Endothelial cell (in vitro differentiated cells): ENCODE measurements around the gene GOLGA6D. TPM values are rescaled to one million over a fixed set of nuclear protein-coding genes. Genes with fewer than 3 reads are reported as not detected.
"Not testable (repeated sequence)": the region's sequence is repeated elsewhere in the genome, so short reads cannot be mapped to it uniquely, and the experiment has no call there.

Source experiments
- DNase-seq: peaks from one replicate; pipeline ENCODE4 v3.0.0; 2021; ENCODE audit warnings: low spot score
- H3K27ac Mint-ChIP-seq: one replicate; pipeline ENCODE4 v1.8.0; 2021; ENCODE audit warnings: mixed read lengths, inconsistent platforms; ENCODE audit not compliant: unreplicated experiment
- H3K27me3 Mint-ChIP-seq: one replicate; pipeline ENCODE4 v1.8.0; 2021; ENCODE audit warnings: mild to moderate bottlenecking, moderate library complexity, mixed read lengths, inconsistent platforms; ENCODE audit not compliant: unreplicated experiment
- H3K36me3 Mint-ChIP-seq: one replicate; pipeline ENCODE4 v1.8.0; 2021; ENCODE audit warnings: mild to moderate bottlenecking, low read depth, mixed read lengths, inconsistent platforms; ENCODE audit not compliant: unreplicated experiment
- H3K4me1 Mint-ChIP-seq: one replicate; pipeline ENCODE4 v1.8.0; 2021; ENCODE audit warnings: mild to moderate bottlenecking, mixed read lengths, inconsistent platforms; ENCODE audit not compliant: unreplicated experiment
- H3K4me3 Mint-ChIP-seq: one replicate; pipeline ENCODE4 v1.8.0; 2021; ENCODE audit warnings: mild to moderate bottlenecking, mixed read lengths, inconsistent platforms; ENCODE audit not compliant: unreplicated experiment
- H3K9me3 Mint-ChIP-seq: one replicate; pipeline ENCODE4 v1.8.0; 2021; ENCODE audit warnings: mixed read lengths, inconsistent platforms; ENCODE audit not compliant: unreplicated experiment
- total RNA-seq: library from RNA; stranded (reverse); fragmentation: NEBNext Ultra II Directional; extraction: Animal tissue kit (Norgen Biotek cat#: 25700); gene quantifications from one replicate; pipeline ENCODE4 v1.2.1, GENCODE V29; 2021; ENCODE audit not compliant: unreplicated experiment
- TF ChIP-seq, protein P1 (sequence below): fragments of 200-600 bp; sonication (generic); IDR thresholded peaks from one replicate; pipeline ENCODE4 v1.5.0; 2021; ENCODE audit warnings: antibody characterized with exemption; ENCODE audit not compliant: unreplicated experiment

The GOLGA6D gene
- total RNA-seq, 1 donor from 2014 or later = 1.2 TPM

DNA sequence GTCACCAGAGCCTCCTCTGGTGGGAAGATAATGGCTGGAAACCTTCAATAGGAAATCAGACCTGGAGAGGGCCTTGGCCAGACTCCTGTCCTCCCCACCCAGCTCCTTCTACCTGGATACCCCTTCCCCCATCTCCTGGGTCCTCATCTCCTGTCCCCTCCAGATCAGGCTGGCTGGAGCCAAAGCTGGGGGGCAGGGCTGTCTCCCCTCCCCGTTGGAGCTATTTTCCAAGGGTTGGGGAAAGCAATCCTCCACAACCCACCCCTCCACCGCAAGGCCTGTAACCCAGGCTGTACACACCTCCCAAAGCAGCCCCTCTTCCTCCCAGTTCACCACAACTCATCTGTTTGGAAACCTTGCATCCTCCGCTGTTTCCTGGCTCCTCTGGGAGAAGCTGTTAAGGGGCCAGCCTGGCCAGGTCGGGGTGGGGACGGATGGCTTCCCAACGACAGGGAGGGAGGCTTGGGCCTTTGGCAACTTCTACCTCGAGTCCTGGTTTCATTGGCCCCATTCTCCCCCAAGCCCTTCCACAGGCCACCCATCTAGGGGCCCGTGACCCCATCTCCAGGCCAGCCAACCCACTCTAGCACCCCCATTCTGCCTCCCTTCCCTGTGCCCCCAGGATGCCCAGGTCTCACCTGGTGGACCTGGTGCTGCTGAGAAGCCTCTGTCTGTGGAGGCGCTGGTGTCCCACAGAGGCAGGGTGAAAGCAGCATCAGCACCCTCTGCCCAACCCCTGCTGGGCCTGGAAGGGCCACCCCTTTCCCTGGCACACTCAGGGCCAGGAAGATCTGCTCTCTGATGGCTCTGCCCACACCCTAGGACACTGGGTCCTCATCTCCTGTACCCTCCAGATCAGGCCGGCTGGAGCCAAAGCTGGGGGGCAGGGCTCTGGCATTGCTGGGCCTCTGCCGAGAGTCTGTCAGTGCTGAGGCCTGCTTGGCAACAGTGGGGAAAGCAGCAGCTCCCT, 46.6 kb upstream of the GOLGA6D start:
- Mint-ChIP-seq H3K9me3 (no peaks in the 10 kb centered on the region), H3K27me3 (peaks cover 13% of the 10 kb centered on the region), H3K4me3 (no peak overlapping the region), H3K4me1 (peaks cover 14% of the 10 kb centered on the region), H3K27ac (no peak overlapping the region), H3K36me3 (peaks cover 5% of the 10 kb centered on the region)
- TF ChIP-seq, protein P1, sequence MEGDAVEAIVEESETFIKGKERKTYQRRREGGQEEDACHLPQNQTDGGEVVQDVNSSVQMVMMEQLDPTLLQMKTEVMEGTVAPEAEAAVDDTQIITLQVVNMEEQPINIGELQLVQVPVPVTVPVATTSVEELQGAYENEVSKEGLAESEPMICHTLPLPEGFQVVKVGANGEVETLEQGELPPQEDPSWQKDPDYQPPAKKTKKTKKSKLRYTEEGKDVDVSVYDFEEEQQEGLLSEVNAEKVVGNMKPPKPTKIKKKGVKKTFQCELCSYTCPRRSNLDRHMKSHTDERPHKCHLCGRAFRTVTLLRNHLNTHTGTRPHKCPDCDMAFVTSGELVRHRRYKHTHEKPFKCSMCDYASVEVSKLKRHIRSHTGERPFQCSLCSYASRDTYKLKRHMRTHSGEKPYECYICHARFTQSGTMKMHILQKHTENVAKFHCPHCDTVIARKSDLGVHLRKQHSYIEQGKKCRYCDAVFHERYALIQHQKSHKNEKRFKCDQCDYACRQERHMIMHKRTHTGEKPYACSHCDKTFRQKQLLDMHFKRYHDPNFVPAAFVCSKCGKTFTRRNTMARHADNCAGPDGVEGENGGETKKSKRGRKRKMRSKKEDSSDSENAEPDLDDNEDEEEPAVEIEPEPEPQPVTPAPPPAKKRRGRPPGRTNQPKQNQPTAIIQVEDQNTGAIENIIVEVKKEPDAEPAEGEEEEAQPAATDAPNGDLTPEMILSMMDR = no peak
- no peak for DNase-seq

DNA sequence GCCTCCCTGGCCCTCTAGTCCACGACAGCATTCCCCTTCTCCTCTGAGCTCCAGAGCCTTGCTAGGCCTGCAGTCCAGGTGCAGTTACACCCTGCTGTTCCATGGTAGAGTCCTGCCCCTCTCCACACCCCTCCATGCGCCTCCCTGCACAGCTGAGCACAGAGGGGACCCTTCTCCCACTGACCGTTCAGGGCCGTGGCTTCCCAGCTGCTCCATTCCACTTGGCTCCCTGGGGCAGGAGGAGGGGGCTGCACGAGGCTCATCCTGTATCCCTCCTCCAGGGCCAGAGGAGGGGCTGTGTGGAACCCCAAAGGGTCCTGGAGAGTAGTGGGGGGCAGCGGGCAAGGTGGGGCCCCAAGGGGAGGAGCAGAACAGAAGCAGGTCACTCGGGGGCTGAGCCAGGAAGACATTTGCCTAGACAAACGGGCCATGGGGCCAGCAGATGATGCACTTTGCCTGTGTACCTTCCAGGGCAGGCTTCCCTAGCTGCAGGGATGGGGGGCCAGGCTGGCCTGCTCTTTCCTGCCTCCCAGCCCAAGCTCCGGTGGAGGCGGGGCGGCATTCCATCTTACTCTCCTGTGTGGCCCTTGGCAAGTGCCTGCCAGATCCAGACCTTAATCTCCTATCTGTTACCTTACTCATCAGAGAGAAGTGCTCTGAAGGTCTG, 45.2 kb upstream of the GOLGA6D start:
- H3K27me3 Mint-ChIP-seq = peaks cover 6% of the 10 kb centered on the region
- no peaks in the 10 kb centered on the region for H3K36me3 Mint-ChIP-seq
- no peak overlapping the region for H3K4me3 Mint-ChIP-seq
- H3K9me3 Mint-ChIP-seq = no peaks in the 10 kb centered on the region
- no peak for DNase-seq
- peaks cover 9% of the 10 kb centered on the region for H3K4me1 Mint-ChIP-seq
- TF ChIP-seq, protein P1 = no peak
- no peak overlapping the region for H3K27ac Mint-ChIP-seq

DNA sequence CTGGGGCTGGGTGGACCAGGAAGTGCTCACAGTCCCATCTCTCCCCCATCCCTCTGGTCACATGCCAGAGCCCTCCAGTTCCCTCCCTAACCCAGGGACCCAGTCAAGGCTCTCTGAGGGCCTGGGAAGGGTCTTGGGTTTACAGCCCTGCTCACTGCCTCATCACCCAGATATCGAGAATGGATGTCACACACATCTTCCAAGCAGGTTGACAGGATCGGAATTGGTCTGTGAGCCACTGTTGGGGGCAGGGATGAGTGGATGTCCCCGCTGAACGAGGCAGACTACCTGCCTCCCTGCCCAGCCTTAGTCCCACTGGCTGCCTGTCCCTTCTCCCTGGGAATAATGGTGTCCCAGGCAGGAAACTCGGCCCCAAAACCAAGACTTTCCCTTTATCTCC, 44.5 kb upstream of the GOLGA6D start:
- H3K9me3 Mint-ChIP-seq = no peaks in the 10 kb centered on the region
- H3K27ac Mint-ChIP-seq = no peak overlapping the region
- DNase-seq = no peak
- H3K4me3 Mint-ChIP-seq = no peak overlapping the region
- TF ChIP-seq, protein P1 = no peak
- H3K4me1 Mint-ChIP-seq = peaks cover 9% of the 10 kb centered on the region
- H3K36me3 Mint-ChIP-seq = no peaks in the 10 kb centered on the region
- H3K27me3 Mint-ChIP-seq = peaks cover 2% of the 10 kb centered on the region

DNA sequence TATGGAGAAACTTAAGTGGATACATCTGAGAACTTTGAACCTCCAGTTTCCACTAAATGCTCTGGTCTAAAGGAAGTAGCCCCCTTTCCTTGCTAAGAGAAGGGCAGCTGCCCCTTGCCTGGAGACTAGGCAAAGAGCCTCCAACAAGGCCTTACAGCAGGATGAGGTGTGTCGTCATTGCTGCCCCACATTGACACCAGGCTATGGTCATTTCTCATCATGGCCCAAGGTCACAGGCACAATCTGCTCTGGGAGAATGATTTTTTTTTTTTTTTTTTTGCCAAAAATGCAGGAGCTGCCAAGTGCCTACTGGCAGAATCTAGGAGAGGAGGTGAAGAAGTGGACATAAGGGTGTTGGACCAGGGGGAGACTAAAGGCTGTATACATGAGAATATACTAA, 36.9 kb upstream of the GOLGA6D start:
- not testable (repeated sequence) for H3K9me3 Mint-ChIP-seq, H3K27ac Mint-ChIP-seq, DNase-seq, H3K27me3 Mint-ChIP-seq, H3K36me3 Mint-ChIP-seq, H3K4me3 Mint-ChIP-seq, H3K4me1 Mint-ChIP-seq

DNA sequence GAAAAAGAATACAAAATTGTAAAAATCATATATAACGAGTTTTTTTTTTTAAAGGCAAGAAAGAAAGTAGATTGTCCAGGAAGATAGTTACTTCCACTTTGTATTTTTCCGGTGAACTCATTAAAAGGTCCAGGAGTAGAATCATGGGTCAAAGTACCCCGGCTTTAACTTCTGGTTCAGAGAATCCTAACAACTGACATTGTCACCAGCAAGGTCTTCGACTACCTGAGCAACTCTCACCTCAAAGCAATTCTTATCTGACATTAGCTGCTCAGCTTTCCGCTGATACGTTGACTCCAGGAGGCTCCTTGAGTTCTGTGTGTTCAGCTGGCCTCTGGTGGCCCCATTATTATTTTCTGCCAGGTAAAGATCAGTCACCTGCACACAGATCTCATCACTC, 33.6 kb upstream of the GOLGA6D start:
- not testable (repeated sequence) for DNase-seq, H3K27me3 Mint-ChIP-seq, H3K9me3 Mint-ChIP-seq, H3K27ac Mint-ChIP-seq, H3K4me3 Mint-ChIP-seq, H3K36me3 Mint-ChIP-seq, H3K4me1 Mint-ChIP-seq

DNA sequence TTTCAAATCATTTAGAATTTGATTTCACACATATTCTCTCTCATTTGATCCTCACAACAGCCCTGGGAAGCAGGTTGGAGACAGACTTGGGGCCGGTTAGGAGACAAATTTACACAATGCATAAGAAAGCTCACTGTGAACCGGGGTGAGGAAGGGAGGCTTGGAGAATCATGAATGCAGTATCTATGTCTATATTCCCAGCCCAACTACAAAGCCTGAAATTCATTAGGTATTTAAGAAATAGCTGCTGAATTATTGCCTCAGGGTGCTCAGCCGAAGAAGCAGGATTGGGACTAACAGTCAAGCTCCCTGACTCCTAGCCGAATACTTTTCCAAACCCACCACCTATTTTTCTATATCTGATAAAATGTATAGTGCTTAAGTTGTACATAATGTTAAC, 32.9 kb upstream of the GOLGA6D start:
- H3K4me1 Mint-ChIP-seq = peaks cover 2% of the 10 kb centered on the region
- no peak for DNase-seq
- H3K27me3 Mint-ChIP-seq = peaks cover 5% of the 10 kb centered on the region
- no peak overlapping the region for H3K4me3 Mint-ChIP-seq
- no peak overlapping the region for H3K27ac Mint-ChIP-seq
- H3K9me3 Mint-ChIP-seq = no peaks in the 10 kb centered on the region
- TF ChIP-seq, protein P1 = no peak
- no peaks in the 10 kb centered on the region for H3K36me3 Mint-ChIP-seq

DNA sequence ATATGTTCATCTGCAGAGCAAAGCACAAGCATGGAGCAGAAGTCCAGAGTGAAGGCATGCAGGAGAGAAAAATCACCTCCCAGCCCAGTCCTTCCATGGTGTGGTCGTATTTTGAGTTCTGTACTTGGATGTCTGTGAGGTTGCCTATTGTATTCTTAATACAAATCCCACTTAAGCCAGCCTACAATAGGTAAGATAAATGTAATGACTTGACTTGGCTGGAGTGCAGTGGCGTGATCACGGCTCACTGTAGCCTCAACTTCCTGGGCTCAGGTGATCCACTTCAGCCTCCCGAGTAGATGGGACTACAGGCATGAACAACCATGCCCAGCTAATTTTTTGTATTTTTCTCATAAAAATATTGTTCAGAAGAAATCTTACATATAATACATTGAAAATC, 31.3 kb upstream of the GOLGA6D start:
- DNase-seq, H3K27ac Mint-ChIP-seq, H3K36me3 Mint-ChIP-seq, H3K4me1 Mint-ChIP-seq, H3K27me3 Mint-ChIP-seq, H3K9me3 Mint-ChIP-seq, H3K4me3 Mint-ChIP-seq: not testable (repeated sequence)

DNA sequence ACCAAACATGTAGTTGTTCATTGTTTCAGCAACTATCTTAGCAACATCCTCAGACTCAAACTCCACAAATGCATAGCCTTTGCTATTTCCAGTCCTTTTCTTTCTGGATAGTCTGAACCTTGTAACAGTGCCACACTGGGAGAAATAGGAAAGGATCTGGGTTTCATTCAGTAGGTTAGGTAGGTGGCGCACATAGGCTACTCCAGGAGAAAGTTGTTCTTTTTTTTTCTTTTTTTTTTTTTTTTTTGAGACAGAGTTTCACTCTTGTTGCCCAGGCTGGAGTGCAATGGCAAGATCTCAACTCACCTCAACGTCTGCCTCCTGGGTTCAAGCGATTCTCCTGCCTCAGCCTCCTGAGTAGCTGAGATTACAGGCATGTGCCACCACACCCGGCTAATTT, 30.4 kb upstream of the GOLGA6D start:
- not testable (repeated sequence) for H3K4me1 Mint-ChIP-seq, H3K4me3 Mint-ChIP-seq

More for the DNA sequence above, 30.4 kb upstream of the GOLGA6D start:
- not testable (repeated sequence) for H3K27me3 Mint-ChIP-seq, H3K36me3 Mint-ChIP-seq, H3K27ac Mint-ChIP-seq, DNase-seq, H3K9me3 Mint-ChIP-seq
